Fibroblast of lung (primary cell): ENCODE results near the gene NAT16. TPM values are rescaled to one million over a fixed set of nuclear protein-coding genes. Genes with fewer than 3 reads are reported as not detected.
A peak's percentile ranks its signal among the peaks of the same experiment; 100 is the strongest.

Experiments used
- DNase-seq, 2 donors: peaks; one replicate each; pipeline versions ENCODE4 v3.0.0 to v3.0.0-alpha.2; 2010; ENCODE audit warnings: low read depth in 2 of 2
- H2AFZ ChIP-seq: 2 replicates; pipeline ENCODE4 v1.5.1; 2012; ENCODE audit warnings: low read length, control low read depth, inconsistent platforms
- H3K27ac ChIP-seq: 2 replicates; pipeline ENCODE4 v1.5.1; 2011; ENCODE audit warnings: low read length, control low read depth; ENCODE audit not compliant: insufficient read depth
- H3K27me3 ChIP-seq: 2 replicates; pipeline ENCODE4 v1.5.1; 2011; ENCODE audit warnings: mild to moderate bottlenecking, low read length; ENCODE audit not compliant: control insufficient read depth, insufficient read depth
- H3K36me3 ChIP-seq: 2 replicates; pipeline ENCODE4 v1.5.1; 2011; ENCODE audit warnings: low read length; ENCODE audit not compliant: control insufficient read depth, insufficient read depth
- H3K4me1 ChIP-seq: 2 replicates; pipeline ENCODE4 v1.5.1; 2011; ENCODE audit warnings: low read length; ENCODE audit not compliant: control insufficient read depth, insufficient read depth; ENCODE audit errors: extremely low read depth
- H3K4me2 ChIP-seq: 2 replicates; pipeline ENCODE4 v1.5.1; 2011; ENCODE audit warnings: low read length, control low read depth; ENCODE audit not compliant: insufficient read depth; ENCODE audit errors: extremely low read depth
- H3K4me3 ChIP-seq, 4 experiments: fragments of 200-600 bp in 1 of 4; sonication (generic) in 1 of 4; replicated peaks in 1 of 4; 2 replicates each; pipeline ENCODE4 v1.5.1; 2011 to 2016; ENCODE audit warnings: low read length in 4 of 4, low read depth in 3 of 4, mild to moderate bottlenecking in 3 of 4, control low read depth in 2 of 4, inconsistent platforms in 1 of 4, mixed read lengths in 1 of 4; ENCODE audit not compliant: insufficient read depth in 1 of 4; ENCODE audit errors: control extremely low read depth in 1 of 4
- H3K79me2 ChIP-seq: 2 replicates; pipeline ENCODE4 v1.5.1; 2012; ENCODE audit warnings: mild to moderate bottlenecking, low read length, inconsistent platforms; ENCODE audit not compliant: control insufficient read depth, insufficient read depth
- H3K9ac ChIP-seq: 2 replicates; pipeline ENCODE4 v1.5.1; 2011; ENCODE audit warnings: mild to moderate bottlenecking, low read length, control low read depth; ENCODE audit not compliant: insufficient read depth
- H3K9me3 ChIP-seq: 2 replicates; pipeline ENCODE4 v1.5.1; 2012; ENCODE audit warnings: low read depth, low read length; ENCODE audit not compliant: control insufficient read depth, insufficient read depth
- H4K20me1 ChIP-seq: 2 replicates; pipeline ENCODE4 v1.5.1; 2011; ENCODE audit warnings: low read length; ENCODE audit not compliant: control insufficient read depth, insufficient read depth; ENCODE audit errors: extremely low read depth
- CTCF ChIP-seq, 2 donors: IDR thresholded peaks in 1 of 2; conservative IDR thresholded peaks in 1 of 2; 1 replicate in 1 of 2; 2 replicates in 1 of 2; pipeline ENCODE4 v1.5.1; 2011 to 2012; ENCODE audit warnings: low read length in 2 of 2, control low read depth in 1 of 2, inconsistent platforms in 1 of 2, low read depth in 1 of 2, mild to moderate bottlenecking in 1 of 2
- EZH2 ChIP-seq: IDR thresholded peaks from 2 replicates; pipeline ENCODE4 v1.5.1; 2012; ENCODE audit warnings: low read length, control low read depth, mild to moderate bottlenecking; ENCODE audit errors: missing control alignments
- polyA plus RNA-seq, 2 donors: library from polyadenylated mRNA; depleted of rRNA in 1 of 2; stranded (reverse) in 1 of 2; unstranded in 1 of 2; fragments of >200 nt; gene quantifications; 2 replicates each; pipeline ENCODE4 v1.2.1, GENCODE V29; 2011 to 2012; ENCODE audit warnings: missing spikeins in 1 of 2
- total RNA-seq: library from RNA; depleted of rRNA; stranded (reverse); fragments of >200 nt; gene quantifications from 2 replicates; pipeline ENCODE4 v1.2.1, GENCODE V29; 2014

Gene NAT16
- total and polyA plus RNA-seq, 2 donors (not counting 1 experiment from before 2014, with no cell fraction given) = not detected

GRCh38 chr7:101175664-101176063 is 4.4 kb downstream of the NAT16 start:
- H3K4me1 ChIP-seq = peaks cover 7% of the 10 kb centered on the region
- H3K27ac ChIP-seq = no peak overlapping the region
- peaks cover 78% of the 10 kb centered on the region for H3K27me3 ChIP-seq
- TF ChIP-seq EZH2 = no peak
- no peak for TF ChIP-seq CTCF (conservative IDR thresholded peaks at IDR 0.05 in 1 of 2, IDR thresholded peaks at IDR 0.05 in 1 of 2; ENCODE audit: low read depth in 1 of 2, low read length in 2 of 2)
- H2AFZ ChIP-seq = no peak overlapping the region
- H4K20me1 ChIP-seq = no peaks in the 10 kb centered on the region
- H3K4me2 ChIP-seq = no peak overlapping the region
- H3K4me3 ChIP-seq = no peak overlapping the region
- H3K79me2 ChIP-seq = no peaks in the 10 kb centered on the region
- no peak for DNase-seq
- H3K9me3 ChIP-seq = no peaks in the 10 kb centered on the region
- H3K9ac ChIP-seq = no peak overlapping the region
- H3K36me3 ChIP-seq = no peaks in the 10 kb centered on the region

DNA sequence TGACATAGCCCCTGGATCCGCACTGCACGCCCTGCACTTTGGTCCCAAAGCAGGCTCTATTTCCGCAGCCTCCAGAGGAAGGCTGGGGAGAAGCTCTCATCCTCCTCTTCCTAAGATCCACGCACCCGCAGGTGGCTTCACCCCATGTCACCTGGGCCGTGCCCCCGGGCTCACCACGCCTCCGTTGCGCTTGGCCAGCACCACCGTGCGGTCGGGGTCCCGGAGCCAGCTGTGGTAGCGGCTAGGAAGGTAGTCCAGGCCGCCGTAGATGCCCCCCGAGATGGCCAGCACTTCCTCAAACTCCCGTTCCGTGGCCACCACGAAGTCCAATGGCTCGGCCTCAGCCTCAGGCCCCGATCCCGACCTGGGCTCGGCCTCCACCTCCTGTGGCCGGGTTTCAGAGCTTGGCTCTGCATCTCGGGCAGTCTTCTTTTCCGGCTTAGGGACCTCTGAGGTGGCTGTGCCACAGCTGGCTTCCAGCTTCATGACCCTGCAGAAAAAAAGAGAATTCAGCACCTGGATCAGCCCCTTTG is 5.7 kb downstream of the NAT16 start:
- no peaks in the 10 kb centered on the region for H3K79me2 ChIP-seq
- no peaks in the 10 kb centered on the region for H3K36me3 ChIP-seq
- no peaks in the 10 kb centered on the region for H3K9me3 ChIP-seq
- DNase-seq = no peak
- no peak overlapping the region for H2AFZ ChIP-seq
- H3K4me3 ChIP-seq = no peak overlapping the region
- TF ChIP-seq EZH2 (peak; percentile 46), CTCF (conservative IDR thresholded peaks at IDR 0.05 in 1 of 2, IDR thresholded peaks at IDR 0.05 in 1 of 2; ENCODE audit: low read depth in 1 of 2, low read length in 2 of 2) (no peak)
- H3K9ac ChIP-seq = no peak overlapping the region
- peaks cover 11% of the 10 kb centered on the region for H3K4me1 ChIP-seq
- no peak overlapping the region for H3K4me2 ChIP-seq
- no peak overlapping the region for H3K27ac ChIP-seq
- H4K20me1 ChIP-seq = no peaks in the 10 kb centered on the region
- H3K27me3 ChIP-seq = peaks cover 74% of the 10 kb centered on the region

DNA sequence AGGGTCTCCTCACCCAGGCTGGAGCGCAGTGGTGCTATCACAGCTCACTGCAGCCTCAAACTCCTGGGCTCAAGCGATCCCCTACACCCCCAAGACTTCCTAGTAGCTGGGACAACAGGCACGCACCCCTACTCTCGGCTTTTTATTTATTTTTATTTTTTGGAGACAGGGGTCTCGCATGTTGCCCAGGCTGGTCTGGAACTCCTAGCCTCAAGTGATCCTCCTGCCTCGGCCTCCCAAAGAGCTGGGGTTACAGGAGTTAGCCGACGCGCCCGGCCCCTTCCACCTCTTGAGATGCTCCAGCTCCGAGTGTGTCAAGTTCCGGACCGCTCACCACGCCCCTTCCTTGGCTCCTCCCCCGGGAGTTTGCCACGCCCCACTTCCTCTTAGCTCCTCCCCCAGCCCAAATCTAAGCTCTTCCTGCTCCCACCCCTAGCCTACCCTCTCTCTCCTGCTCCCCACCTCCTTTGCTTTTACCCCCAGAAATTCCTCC is 6.3 kb downstream of the NAT16 start:
- H2AFZ ChIP-seq = no peak overlapping the region
- peak overlapping the region in 3 of 4 experiments; percentile 2 to 33 (median 5) for H3K4me3 ChIP-seq
- H4K20me1 ChIP-seq = no peaks in the 10 kb centered on the region
- peak overlapping the region; percentile 77 for H3K4me2 ChIP-seq
- DNase-seq = no peak
- H3K9me3 ChIP-seq = no peaks in the 10 kb centered on the region
- TF ChIP-seq CTCF (conservative IDR thresholded peaks at IDR 0.05 in 1 of 2, IDR thresholded peaks at IDR 0.05 in 1 of 2; ENCODE audit: low read depth in 1 of 2, low read length in 2 of 2) = no peak
- TF ChIP-seq EZH2 = no peak
- H3K79me2 ChIP-seq = no peaks in the 10 kb centered on the region
- H3K27ac ChIP-seq = no peak overlapping the region
- H3K4me1 ChIP-seq = peaks cover 17% of the 10 kb centered on the region
- H3K27me3 ChIP-seq = peaks cover 69% of the 10 kb centered on the region
- H3K36me3 ChIP-seq = no peaks in the 10 kb centered on the region
- no peak overlapping the region for H3K9ac ChIP-seq
